22Rv1 (cell line): ENCODE results near the gene FER.

ENCODE experiments used
- H3K27ac ChIP-seq: fragments of 450-650 bp; 2 replicates; pipeline ENCODE4 v1.5.1; 2017
- ZFX ChIP-seq: fragments of 450-650 bp; IDR thresholded peaks from 2 replicates; pipeline ENCODE4 v1.6.1; 2017; ENCODE audit warnings: antibody characterized with exemption, borderline replicate concordance
- TF ChIP-seq, protein P1 (sequence below): fragments of 450-650 bp; IDR thresholded peaks from 2 replicates; pipeline ENCODE4 v1.5.1; 2017; ENCODE audit warnings: mild to moderate bottlenecking

FER gene

DNA sequence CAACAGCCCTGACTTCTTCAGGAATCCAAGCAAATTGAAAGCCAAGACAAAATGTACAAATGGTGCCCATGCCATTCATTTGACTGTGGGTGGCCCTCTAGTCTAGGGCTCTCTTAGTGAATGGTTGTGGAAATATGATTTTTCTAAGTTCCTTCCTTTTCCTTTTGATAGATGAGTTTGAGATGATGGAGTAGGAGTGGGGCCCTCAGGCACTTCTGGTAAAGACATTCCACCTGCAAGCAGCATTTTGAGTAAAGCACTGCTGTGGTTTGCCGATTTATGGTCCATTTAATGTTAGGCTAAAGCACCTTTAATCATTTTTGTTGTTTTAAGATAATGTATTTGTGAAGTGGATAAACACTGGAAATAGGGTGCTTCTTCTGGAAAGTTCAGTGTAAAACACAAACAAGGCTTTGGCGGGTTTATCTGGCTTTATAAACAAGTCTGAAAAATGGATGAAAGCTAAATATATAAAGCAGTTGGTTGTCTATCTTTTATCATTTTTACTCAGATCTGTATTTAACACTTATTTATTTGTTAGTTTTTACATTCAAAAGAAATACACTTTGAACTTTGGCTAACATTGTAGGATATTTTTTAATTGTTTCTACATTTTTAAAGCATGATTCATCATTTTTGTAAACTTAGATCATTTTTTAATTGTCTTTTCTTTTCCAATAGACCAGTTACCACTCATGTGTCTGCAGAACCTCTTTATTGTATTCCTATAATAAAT is 448.6 kb downstream of the FER start:
- TF ChIP-seq, protein P1, sequence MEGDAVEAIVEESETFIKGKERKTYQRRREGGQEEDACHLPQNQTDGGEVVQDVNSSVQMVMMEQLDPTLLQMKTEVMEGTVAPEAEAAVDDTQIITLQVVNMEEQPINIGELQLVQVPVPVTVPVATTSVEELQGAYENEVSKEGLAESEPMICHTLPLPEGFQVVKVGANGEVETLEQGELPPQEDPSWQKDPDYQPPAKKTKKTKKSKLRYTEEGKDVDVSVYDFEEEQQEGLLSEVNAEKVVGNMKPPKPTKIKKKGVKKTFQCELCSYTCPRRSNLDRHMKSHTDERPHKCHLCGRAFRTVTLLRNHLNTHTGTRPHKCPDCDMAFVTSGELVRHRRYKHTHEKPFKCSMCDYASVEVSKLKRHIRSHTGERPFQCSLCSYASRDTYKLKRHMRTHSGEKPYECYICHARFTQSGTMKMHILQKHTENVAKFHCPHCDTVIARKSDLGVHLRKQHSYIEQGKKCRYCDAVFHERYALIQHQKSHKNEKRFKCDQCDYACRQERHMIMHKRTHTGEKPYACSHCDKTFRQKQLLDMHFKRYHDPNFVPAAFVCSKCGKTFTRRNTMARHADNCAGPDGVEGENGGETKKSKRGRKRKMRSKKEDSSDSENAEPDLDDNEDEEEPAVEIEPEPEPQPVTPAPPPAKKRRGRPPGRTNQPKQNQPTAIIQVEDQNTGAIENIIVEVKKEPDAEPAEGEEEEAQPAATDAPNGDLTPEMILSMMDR = no peak
- no peak for TF ChIP-seq ZFX
- H3K27ac ChIP-seq = no peak overlapping the region

GRCh38 chr5:109196823-109197160 is 449.1 kb downstream of the FER start:
- H3K27ac ChIP-seq = no peak overlapping the region
- TF ChIP-seq, protein P1 = no peak
- no peak for TF ChIP-seq ZFX

- H3K27ac ChIP-seq = no peak overlapping the region
- TF ChIP-seq ZFX = no peak
- TF ChIP-seq, protein P1 = no peak
Measured at GRCh38 chr5:109199289-109199688, 451.6 kb downstream of the FER start.

GRCh38 chr5:109199799-109200620 is 452.3 kb downstream of the FER start:
- H3K27ac ChIP-seq = no peak overlapping the region
- no peak for TF ChIP-seq ZFX
- TF ChIP-seq, protein P1 = no peak

DNA sequence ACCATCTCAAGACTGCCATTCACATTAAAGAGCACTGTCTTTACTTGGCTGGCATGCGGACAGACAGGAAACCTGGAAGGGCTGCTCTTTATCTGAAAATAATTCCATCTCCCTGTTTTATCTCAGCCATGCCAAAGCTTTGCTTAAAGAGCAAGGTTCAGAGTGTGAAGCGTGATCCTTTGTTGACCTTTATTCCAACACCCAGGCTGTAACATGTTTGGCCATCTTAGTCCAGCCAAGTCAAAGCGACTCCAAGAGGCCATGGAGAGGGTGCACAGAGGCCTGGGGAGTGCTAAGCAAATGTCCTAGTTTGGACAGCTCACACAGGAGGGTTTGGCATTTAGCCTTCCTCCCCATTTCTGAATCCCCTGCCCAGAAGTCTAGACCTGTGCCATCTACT is 467.3 kb downstream of the FER start:
- H3K27ac ChIP-seq = no peak overlapping the region
- no peak for TF ChIP-seq ZFX
- TF ChIP-seq, protein P1 = no peak

DNA sequence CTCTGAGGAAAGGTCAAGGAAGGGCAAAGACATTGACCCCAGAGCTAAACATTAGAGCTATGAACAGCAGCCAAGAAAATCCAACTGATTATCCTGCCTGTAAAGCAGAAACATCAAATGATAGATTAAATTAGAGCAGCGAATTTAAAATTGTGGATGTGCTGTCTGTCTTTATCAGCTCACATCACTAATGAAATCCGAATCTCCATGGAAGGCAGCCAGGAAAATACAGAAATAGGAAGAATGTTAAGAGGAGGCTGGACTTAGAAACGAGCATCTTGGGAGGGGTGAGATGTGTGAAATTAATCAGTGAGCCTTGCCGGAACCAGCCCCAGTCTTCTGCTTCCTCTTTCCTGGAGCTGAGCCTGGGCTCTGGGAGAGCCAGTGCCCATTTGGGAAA is 471.1 kb downstream of the FER start:
- H3K27ac ChIP-seq = no peak overlapping the region
- TF ChIP-seq, protein P1 = no peak
- no peak for TF ChIP-seq ZFX

- no peak overlapping the region for H3K27ac ChIP-seq
- TF ChIP-seq, protein P1 = no peak
- no peak for TF ChIP-seq ZFX
Measured at GRCh38 chr5:109223531-109223930, 475.8 kb downstream of the FER start.
